Calu3 (cell line): ENCODE data around the gene FGFRL1. TPM values are rescaled to one million over a fixed set of nuclear protein-coding genes. Genes with fewer than 3 reads are reported as not detected.
A peak's percentile ranks its signal among the peaks of the same experiment; 100 is the strongest.

Experiments
- BruUV-seq: library from RNA; stranded (reverse); fragments of 400-500 nt; replicated peaks from 2 replicates; lab custom pipeline; 2021; lab: Mats Ljungman, UMichigan
- CTCF ChIA-PET: fragments of 300-600 bp; sonication (Branson Sonifier 250); formaldehyde crosslinking; loops from one replicate; lab custom pipeline; 2022; ENCODE audit warnings: antibody characterized with exemption; lab: Charles Lee
- DNase-seq: peaks from one replicate; pipeline ENCODE4 v3.0.0; 2022
- H3K27ac Mint-ChIP-seq: one replicate; pipeline ENCODE4 v1.8.0; 2022; ENCODE audit warnings: mixed read lengths; ENCODE audit not compliant: unreplicated experiment
- H3K27me3 Mint-ChIP-seq: one replicate; pipeline ENCODE4 v1.8.0; 2022; ENCODE audit warnings: mixed read lengths; ENCODE audit not compliant: unreplicated experiment
- H3K36me3 Mint-ChIP-seq: one replicate; pipeline ENCODE4 v1.8.0; 2022; ENCODE audit warnings: mild to moderate bottlenecking, moderate library complexity, mixed read lengths; ENCODE audit not compliant: insufficient read depth, unreplicated experiment
- H3K4me1 Mint-ChIP-seq: one replicate; pipeline ENCODE4 v1.8.0; 2022; ENCODE audit warnings: mild to moderate bottlenecking, low read depth, mixed read lengths; ENCODE audit not compliant: unreplicated experiment
- H3K4me3 Mint-ChIP-seq: one replicate; pipeline ENCODE4 v1.8.0; 2022; ENCODE audit warnings: mild to moderate bottlenecking, low read depth, moderate library complexity, mixed read lengths; ENCODE audit not compliant: unreplicated experiment
- H3K9me3 Mint-ChIP-seq: one replicate; pipeline ENCODE4 v1.8.0; 2022; ENCODE audit warnings: low read depth, mixed read lengths; ENCODE audit not compliant: unreplicated experiment
- intact Hi-C: fragments of 100-400 bp; cut with micrococcal nuclease; formaldehyde crosslinking; loops from one replicate; pipeline ENCODE4 v1.10.0; 2022; ENCODE audit not compliant: unreplicated experiment
- total RNA-seq: library from RNA; stranded (reverse); gene quantifications from 2 replicates; pipeline ENCODE4 v1.2.3, GENCODE V29; 2022
- TF ChIP-seq, protein P1 (sequence below): fragments of 200-600 bp; IDR thresholded peaks from one replicate; pipeline ENCODE4 v1.8.0; 2022; ENCODE audit warnings: antibody characterized with exemption; ENCODE audit not compliant: unreplicated experiment

Gene FGFRL1
- total RNA-seq, 1 experiment from 2014 or later, result 43.2 TPM

DNA sequence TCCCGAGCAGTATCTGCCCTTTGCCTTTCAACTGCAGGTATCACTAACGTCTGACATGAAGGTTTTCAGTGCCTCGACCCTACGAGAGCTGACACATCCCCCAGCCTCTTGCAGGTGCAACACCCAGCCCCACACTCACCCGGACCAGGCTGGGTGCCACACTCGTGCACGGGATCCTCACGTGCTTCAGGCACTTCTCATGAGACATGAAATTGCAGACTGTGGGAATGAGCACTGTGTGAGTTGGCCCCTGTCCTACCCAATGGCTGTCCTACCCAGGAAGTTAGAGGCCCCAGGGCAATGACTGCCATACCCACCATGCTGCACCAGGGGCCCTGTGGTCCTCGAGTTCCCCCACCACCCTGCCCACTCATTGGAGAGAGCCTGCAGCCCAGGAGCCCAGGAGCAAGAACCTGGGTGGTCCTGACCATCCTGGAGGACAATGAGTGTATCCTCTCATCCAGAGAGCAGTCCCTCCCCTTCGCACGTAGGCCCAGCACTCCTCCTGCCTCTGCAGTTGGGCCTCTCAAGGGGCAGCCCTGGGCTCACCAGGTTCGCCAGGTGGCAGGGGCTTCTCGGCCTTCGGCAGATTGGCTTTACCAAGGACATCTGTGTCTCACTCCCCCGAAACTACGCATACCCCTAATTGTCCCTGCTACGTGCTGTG, 40.4 kb upstream of the FGFRL1 start:
- Mint-ChIP-seq H3K4me3 (no peak overlapping the region), H3K9me3 (no peaks in the 10 kb centered on the region), H3K4me1 (peaks cover 7% of the 10 kb centered on the region), H3K36me3 (peaks cover 10% of the 10 kb centered on the region), H3K27me3 (no peaks in the 10 kb centered on the region), H3K27ac (no peak overlapping the region)
- TF ChIP-seq, protein P1, sequence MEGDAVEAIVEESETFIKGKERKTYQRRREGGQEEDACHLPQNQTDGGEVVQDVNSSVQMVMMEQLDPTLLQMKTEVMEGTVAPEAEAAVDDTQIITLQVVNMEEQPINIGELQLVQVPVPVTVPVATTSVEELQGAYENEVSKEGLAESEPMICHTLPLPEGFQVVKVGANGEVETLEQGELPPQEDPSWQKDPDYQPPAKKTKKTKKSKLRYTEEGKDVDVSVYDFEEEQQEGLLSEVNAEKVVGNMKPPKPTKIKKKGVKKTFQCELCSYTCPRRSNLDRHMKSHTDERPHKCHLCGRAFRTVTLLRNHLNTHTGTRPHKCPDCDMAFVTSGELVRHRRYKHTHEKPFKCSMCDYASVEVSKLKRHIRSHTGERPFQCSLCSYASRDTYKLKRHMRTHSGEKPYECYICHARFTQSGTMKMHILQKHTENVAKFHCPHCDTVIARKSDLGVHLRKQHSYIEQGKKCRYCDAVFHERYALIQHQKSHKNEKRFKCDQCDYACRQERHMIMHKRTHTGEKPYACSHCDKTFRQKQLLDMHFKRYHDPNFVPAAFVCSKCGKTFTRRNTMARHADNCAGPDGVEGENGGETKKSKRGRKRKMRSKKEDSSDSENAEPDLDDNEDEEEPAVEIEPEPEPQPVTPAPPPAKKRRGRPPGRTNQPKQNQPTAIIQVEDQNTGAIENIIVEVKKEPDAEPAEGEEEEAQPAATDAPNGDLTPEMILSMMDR, result no peak
- intact Hi-C loops, result no loop called here
- no TSS peak for BruUV-seq
- CTCF ChIA-PET, result no interaction called here
- DNase-seq, result no peak

- H3K27me3 Mint-ChIP-seq, result no peaks in the 10 kb centered on the region
- H3K4me3 Mint-ChIP-seq, result peak overlapping the region; percentile 64
- DNase-seq, result no peak
- BruUV-seq, result no TSS peak
- CTCF ChIA-PET, result no interaction called here
- TF ChIP-seq, protein P1, result no peak
- intact Hi-C loops, result no loop called here
- H3K27ac Mint-ChIP-seq, result no peak overlapping the region
- H3K4me1 Mint-ChIP-seq, result peaks cover 10% of the 10 kb centered on the region
- H3K36me3 Mint-ChIP-seq, result peaks cover 10% of the 10 kb centered on the region
- no peaks in the 10 kb centered on the region for H3K9me3 Mint-ChIP-seq
Measured at GRCh38 chr4:971666-972500, 39.5 kb upstream of the FGFRL1 start.

DNA sequence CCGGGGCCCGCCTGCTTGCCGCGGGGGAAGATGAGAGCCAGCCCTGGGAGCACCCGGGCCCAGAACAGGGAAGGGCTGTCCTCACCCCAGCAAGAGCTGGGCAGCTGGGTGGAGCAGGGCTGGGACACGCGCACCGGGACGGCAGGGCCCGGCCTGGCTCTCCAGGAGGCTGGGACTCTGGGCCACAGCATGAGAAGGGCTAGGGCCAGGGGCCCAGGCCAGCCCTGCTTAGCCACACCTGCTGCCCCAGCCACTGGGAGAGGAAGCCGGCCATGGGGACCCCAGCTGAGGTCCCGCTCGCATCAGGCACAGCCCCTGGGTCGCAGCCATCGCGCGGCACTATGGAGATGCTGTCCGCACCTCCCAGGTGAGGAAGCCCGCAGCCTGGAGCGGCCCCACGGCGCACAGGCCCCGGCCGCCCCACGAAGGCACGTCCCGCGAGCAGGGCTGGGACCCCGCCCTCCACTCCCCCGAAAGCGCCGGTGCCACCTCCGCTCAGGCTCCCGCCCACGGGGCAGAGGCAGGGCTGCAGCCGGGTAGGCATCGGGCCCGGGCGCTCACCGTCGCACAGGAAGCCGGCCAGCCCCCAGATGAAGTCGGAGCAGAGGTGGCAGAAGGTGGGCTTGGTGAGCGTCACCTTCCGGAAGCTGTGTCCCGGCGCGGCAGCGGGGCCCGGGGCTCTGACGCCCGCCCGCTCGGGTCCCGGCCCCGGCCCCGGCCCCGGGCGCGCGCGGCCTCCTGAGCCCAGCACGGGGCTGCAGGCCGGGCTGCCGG, 38.6 kb upstream of the FGFRL1 start:
- Mint-ChIP-seq H3K9me3 (no peaks in the 10 kb centered on the region), H3K4me1 (peaks cover 14% of the 10 kb centered on the region), H3K27me3 (no peaks in the 10 kb centered on the region), H3K4me3 (peak overlapping the region; percentile 64), H3K36me3 (peaks cover 10% of the 10 kb centered on the region), H3K27ac (no peak overlapping the region)
- intact Hi-C loops, result no loop called here
- CTCF ChIA-PET, result no interaction called here
- BruUV-seq, result no TSS peak
- TF ChIP-seq, protein P1, result no peak
- peak; percentile 20 for DNase-seq

DNA sequence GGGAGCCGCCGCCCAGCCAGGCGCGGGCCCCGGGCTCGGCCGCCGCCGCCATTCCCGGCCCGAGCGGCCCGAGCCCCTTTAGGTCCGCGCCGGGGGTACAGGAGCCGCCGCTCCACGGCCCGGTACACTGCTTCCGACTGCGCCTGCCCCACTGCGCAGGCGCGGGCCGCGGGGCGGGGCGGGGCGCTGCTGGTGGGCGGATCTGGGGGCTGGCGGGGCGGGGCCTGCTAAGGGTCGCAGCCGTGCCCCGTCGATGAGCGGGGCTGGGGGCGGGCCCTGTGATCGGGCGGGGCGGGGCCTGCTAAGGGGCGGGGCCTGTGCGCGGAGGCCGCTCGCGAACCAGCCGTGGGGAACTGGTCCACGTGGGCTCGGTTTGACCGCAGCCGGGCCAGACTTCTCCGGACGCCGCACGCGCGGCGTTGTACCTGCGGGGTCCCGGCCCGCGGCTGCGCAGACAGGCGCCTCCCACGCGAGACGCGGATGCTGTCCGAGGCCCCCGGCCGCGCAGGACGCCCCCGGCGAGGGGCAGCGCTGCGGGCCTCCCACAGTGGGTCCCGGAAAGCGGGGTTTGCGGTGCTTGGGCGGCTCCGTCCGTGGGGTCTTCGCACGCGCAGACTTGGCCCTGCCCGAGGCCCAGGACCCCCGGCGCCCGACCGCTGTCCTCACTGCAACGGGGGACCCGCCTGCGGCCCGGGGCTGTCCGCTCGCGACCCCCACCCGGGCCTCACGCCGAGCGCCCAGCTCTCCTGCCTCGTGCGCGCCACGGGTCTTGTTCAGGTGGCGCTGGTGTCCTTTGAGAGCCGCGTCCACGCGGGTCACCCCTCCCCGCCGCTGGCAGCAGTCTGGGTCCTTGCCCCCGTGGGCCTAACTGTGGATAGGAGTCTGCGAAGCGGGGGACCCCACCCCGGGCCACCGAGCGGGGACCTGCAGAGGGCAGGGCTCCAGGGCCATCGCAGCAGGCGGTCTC, 37.7 kb upstream of the FGFRL1 start, which contains the start of gene DGKQ:
DGKQ (minus strand) TSS at position 139 of the 967 bp plus-strand sequence; CDS start at position 52, 87 bp downstream.
- BruUV-seq, result no TSS peak
- TF ChIP-seq, protein P1, result no peak
- Mint-ChIP-seq H3K4me3 (peak within 1 kb of the TSS; percentile 64), H3K36me3 (peaks cover 10% of the 10 kb centered on the region), H3K27me3 (no peaks in the 10 kb centered on the region), H3K4me1 (peaks cover 14% of the 10 kb centered on the region), H3K9me3 (no peaks in the 10 kb centered on the region), H3K27ac (no peak within 1 kb of the TSS)
- intact Hi-C loops, result no loop called here
- CTCF ChIA-PET, result no interaction called here
- DNase-seq, result peak; percentile 76
